WTC11 (cell line): ENCODE results near the gene CTCF.

ENCODE experiments used
- AFF4 ChIP-seq: sonication (generic); formaldehyde crosslinking; IDR thresholded peaks from 2 replicates; pipeline ENCODE4 v1.8.1; 2023; ENCODE audit warnings: mild to moderate bottlenecking, missing genetic modification reagents, borderline replicate concordance
- ATF6 ChIP-seq: sonication (generic); formaldehyde crosslinking; IDR thresholded peaks from 2 replicates; pipeline ENCODE4 v1.8.1; 2023; ENCODE audit warnings: mild to moderate bottlenecking, missing genetic modification reagents
- CBFB ChIP-seq: sonication (generic); formaldehyde crosslinking; IDR thresholded peaks from 2 replicates; pipeline ENCODE4 v1.8.1; 2022; ENCODE audit warnings: mild to moderate bottlenecking, low read depth, missing genetic modification reagents
- CREB1 ChIP-seq: sonication (generic); formaldehyde crosslinking; IDR thresholded peaks from 2 replicates; pipeline ENCODE4 v1.8.0; 2023; ENCODE audit warnings: mild to moderate bottlenecking, missing genetic modification reagents
- FOXK1 ChIP-seq: sonication (generic); formaldehyde crosslinking; IDR thresholded peaks from 2 replicates; pipeline ENCODE4 v1.8.0; 2022; ENCODE audit warnings: mild to moderate bottlenecking, moderate library complexity, missing genetic modification reagents
- KAT7 ChIP-seq: sonication (generic); formaldehyde crosslinking; IDR thresholded peaks from 2 replicates; pipeline ENCODE4 v1.8.1; 2023; ENCODE audit warnings: missing genetic modification reagents, mild to moderate bottlenecking, borderline replicate concordance
- SMAD3 ChIP-seq: sonication (generic); formaldehyde crosslinking; IDR thresholded peaks from 2 replicates; pipeline ENCODE4 v1.8.0; 2022; ENCODE audit warnings: missing genetic modification reagents, mild to moderate bottlenecking, borderline replicate concordance
- SP1 ChIP-seq: sonication (generic); formaldehyde crosslinking; conservative IDR thresholded peaks from 2 replicates; pipeline ENCODE4 v1.8.1; 2022; ENCODE audit warnings: missing genetic modification reagents
- TEAD4 ChIP-seq: sonication (generic); formaldehyde crosslinking; IDR thresholded peaks from 2 replicates; pipeline ENCODE4 v1.8.0; 2022; ENCODE audit warnings: mild to moderate bottlenecking, missing genetic modification reagents
- TF ChIP-seq, protein P1 (sequence below): fragments of 200-600 bp; IDR thresholded peaks from 2 replicates; pipeline ENCODE4 v1.8.0; 2022; ENCODE audit warnings: antibody characterized with exemption

DNA sequence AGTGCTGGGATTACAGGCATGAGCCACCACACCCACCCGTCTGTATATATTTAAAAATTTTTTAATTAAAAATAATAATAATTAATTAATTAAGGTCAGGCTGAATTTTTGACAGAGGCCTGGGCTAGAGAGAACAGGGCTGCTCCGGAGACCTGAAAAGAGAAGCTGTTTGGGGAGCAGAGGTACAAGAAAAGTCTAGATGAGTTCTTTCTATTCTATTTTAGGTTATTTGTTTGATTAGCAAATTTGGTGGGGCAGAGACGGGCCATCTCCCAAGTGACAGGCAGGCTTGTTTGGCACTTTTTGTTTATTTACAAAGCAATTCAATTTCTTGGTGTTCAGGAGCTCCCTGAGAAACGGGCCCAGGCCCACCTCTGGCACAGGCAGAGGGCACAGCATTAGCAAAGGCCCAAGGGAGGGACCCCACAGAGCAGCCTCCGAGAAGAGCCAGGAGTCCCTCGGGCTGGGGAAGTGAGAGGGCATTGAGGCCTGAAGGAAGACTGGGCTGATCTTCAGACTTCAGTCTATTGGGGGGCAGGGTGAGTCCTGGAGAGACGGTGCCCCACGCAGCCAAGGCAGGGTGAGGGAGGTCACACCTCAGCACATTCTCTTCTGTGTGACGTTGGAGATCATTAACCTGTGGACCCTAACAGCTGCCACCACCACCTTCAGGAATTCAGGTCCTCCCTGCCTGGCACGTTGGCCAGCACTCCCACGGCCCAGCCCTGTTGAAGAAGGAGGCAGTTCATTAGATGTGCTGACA is 44.5 kb upstream of the CTCF start:
- TF ChIP-seq SMAD3 (CRISPR knock-in tag) (no peak), CBFB (CRISPR knock-in tag) (no peak), CREB1 (no peak), SP1 (CRISPR knock-in tag) (no peak), ATF6 (CRISPR knock-in tag) (no peak), FOXK1 (CRISPR knock-in tag) (no peak), AFF4 (CRISPR knock-in tag) (no peak), KAT7 (CRISPR knock-in tag) (no peak), TEAD4 (CRISPR knock-in tag) (no peak)
- TF ChIP-seq, protein P1, sequence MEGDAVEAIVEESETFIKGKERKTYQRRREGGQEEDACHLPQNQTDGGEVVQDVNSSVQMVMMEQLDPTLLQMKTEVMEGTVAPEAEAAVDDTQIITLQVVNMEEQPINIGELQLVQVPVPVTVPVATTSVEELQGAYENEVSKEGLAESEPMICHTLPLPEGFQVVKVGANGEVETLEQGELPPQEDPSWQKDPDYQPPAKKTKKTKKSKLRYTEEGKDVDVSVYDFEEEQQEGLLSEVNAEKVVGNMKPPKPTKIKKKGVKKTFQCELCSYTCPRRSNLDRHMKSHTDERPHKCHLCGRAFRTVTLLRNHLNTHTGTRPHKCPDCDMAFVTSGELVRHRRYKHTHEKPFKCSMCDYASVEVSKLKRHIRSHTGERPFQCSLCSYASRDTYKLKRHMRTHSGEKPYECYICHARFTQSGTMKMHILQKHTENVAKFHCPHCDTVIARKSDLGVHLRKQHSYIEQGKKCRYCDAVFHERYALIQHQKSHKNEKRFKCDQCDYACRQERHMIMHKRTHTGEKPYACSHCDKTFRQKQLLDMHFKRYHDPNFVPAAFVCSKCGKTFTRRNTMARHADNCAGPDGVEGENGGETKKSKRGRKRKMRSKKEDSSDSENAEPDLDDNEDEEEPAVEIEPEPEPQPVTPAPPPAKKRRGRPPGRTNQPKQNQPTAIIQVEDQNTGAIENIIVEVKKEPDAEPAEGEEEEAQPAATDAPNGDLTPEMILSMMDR, result no peak
